Activated T-helper 1 cell treated with anti-CD3 and anti-CD28 coated beads, Interleukin-2, amount 50 U/mL, for 16 hours (primary cell): Measurements from ENCODE around the gene DNAH10.

Source experiments
- DNase-seq, 2 donors: peaks; one replicate each; pipeline ENCODE4 v3.0.0-alpha.2; 2020; ENCODE audit warnings: low read depth in 1 of 2, low spot score in 1 of 2

The DNAH10 gene

DNA sequence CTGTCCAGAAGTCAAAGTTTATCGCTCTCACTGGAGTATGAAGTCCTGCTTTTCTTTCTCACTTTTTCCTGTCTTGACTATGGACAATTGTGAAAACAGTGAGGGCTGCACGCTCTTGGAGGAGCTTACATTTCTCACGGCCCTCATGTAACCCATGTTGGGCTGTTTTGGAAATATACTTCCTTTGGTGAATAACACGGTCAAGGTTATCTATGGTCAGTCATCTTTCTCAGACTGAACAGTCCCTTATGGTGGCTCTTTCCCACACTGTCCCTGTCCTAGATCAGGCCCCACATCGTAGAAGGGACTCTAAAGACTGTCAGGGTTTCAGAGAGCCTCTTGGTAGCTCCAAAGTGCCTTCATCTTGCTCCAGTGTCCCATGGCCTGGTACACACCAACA, 203.3 kb downstream of the DNAH10 start:
- no peak for DNase-seq

DNA sequence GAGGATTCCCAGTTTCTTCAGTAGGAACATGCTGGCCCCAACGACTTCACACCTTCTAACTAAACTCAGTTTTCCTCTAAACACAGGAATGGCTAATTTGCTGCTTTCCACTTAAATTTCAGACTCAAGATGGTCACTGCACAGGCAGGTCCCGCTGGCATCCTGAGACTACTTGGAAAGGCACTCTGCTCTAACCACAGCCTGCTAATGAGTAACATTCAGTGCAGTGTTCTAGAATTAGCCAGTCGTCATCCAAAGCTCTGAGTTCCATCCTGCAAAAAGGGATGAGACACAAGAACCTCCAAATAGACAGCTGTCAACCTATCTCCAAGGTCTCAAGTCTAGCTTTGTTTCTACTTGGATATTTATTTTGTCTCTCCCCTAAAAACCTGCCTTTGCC, 204.5 kb downstream of the DNAH10 start:
- no peak for DNase-seq

- DNase-seq: no peak
Observed at GRCh38 chr12:123967121-123967586, 205.1 kb downstream of the DNAH10 start.

GRCh38 chr12:123971449-123971769, 209.3 kb downstream of the DNAH10 start:
- no peak for DNase-seq

DNA sequence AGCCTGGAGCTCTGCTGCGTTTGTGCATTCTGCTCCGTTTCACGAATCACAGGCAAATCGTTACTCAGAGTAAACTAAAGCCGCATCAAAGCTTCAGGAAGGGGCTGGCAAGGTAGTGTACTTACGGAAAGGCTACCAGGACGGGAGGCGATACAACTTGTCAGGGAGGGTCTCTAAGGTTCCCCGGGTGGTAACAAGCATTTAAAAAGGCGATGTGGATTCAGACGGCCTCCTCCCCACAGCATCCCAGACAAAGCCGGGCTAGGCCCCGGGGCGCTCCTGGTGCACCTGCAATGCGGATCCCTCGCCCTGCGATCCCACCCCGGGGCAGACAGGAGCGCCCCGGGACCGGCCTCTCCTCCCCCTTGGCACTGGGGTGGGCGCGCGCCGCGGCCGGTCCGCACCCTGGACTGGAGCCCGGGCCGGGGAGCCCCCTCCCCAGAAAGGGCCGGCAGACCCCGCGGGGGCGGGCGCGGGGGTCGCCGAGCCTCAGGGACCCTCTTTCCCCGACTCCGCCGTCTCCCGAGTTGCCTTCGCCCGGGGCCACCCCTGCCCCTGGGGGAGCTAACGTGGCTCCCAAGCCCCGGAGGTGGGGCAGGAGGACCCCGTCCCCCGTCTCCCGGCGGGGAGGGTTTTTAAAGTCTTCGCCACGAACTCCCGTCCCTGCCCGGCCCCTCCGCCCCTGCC, 209.8 kb downstream of the DNAH10 start:
- DNase-seq: no peak

DNA sequence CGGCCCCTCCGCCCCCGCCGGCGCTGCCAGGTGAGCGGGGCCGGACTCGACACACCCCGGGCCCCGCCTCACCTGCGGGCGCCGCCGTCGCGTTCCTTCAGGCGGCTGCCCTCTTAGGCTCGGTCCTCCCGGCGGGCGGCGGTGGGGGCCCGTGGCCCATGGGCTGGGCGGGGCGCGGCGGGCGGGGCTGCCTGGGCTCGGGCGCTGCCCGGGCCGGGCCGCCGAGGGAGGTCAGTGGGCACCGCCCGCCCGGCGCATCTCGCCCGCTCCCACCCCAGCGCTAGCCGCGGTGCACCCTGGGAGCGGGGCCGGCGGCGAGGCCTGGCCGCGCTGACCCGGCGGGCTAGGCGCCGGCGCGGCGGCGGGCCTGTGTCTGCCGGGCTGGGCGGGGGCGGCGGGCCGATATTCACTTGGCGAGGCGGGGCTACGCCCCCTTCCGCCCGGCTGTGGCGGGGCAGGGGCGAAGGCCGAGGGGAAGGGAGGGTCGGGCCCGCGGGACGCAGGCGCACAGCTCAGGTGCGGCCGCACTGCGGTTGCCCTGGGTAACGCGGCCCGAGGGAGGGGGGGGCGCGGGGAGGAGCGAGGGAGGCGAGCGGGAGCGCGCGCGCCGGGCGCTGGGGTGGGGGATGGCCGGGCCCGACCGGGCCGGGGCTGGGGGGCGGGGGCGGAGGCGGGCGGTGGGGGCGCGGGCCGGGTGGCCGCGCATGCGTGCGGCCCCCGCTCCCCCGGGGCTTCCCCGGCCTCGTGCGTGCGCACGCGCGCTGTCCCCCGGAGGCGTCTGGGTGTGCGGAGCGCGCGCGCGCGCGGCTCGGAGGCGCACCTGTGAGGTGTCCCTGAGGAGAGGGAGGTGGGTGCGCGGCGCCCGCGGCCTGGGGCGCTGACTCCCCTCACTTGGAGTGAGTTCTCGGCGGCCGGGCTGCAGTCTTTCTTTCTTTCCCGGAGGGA, 210.6 kb downstream of the DNAH10 start, which contains the start of the genes CCDC92 and ZNF664:
CCDC92 (minus strand) TSS at position 375 of the 945 bp plus-strand sequence. CDS start 28,526 bp downstream, outside the sequence.
ZNF664 (plus strand) TSS at position 759 of the 945 bp plus-strand sequence. CDS start 38,930 bp downstream, outside the sequence.
- DNase-seq: peak; percentile 90 to 97

- DNase-seq: peak in 1 of 2 donors; percentile 4
Observed at GRCh38 chr12:123973552-123974341, 211.6 kb downstream of the DNAH10 start.

- DNase-seq: no peak
Observed at GRCh38 chr12:123976227-123976826, 214.2 kb downstream of the DNAH10 start.

DNA sequence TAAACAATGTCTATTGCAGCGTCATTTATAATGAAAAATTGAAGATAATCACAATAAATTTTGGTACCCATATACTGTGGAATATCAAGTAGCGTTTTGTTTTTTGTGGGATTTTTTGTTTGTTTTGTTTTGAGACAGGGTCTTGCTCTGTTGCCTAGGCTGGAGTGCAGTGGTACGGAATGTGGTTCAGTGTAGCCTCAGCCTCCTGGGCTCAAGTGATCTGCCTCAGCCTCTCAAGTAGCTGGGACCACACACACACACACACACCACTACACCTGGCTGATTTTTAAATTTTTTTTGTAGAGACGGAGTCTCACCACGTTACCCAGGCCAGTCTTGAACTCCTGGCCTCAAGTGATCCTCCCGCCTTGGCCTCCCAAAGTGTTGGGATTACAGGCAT, 217.5 kb downstream of the DNAH10 start:
- DNase-seq: no peak

- no peak for DNase-seq
Observed at GRCh38 chr12:123982269-123982668, 220.2 kb downstream of the DNAH10 start.

- peak in 1 of 2 donors; percentile 6 for DNase-seq
Observed at GRCh38 chr12:123983822-123984485, 221.9 kb downstream of the DNAH10 start.

GRCh38 chr12:123984903-123985302, 222.8 kb downstream of the DNAH10 start:
- DNase-seq: no peak
